Measurements from ENCODE around the gene SPECC1L.
"Not testable (repeated sequence)": the region's sequence is repeated elsewhere in the genome, so short reads cannot be mapped to it uniquely, and the experiment has no call there.

DNA sequence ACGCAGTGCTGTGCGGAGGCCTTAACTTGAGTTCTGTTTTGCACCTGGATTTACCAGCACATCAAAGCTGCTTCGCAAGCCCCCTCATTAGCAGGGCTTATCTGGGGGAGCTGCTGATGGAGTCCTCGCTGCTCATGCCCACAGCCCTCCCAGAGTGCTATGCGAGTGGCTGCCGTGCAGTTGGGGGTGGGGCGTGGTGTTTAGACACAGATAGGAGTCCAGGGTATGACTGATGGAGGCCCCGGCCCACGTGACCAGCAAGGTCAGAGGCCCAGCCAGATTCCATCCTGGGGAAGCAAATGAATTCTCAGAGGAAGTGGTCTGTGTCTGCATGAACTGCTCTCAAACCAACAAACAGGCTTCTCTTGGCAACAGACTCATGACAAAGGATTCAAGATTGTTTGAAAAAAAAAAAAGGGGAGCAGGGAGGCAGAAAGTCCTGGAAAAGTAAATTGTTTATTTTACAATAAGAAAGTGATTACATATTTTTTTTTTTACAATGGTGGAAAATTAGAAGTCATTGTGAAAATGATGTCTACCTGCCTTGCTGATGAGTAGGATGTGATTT lies 6.2 kb upstream of the SPECC1L start:
- TF ChIP-seq, protein P1, sequence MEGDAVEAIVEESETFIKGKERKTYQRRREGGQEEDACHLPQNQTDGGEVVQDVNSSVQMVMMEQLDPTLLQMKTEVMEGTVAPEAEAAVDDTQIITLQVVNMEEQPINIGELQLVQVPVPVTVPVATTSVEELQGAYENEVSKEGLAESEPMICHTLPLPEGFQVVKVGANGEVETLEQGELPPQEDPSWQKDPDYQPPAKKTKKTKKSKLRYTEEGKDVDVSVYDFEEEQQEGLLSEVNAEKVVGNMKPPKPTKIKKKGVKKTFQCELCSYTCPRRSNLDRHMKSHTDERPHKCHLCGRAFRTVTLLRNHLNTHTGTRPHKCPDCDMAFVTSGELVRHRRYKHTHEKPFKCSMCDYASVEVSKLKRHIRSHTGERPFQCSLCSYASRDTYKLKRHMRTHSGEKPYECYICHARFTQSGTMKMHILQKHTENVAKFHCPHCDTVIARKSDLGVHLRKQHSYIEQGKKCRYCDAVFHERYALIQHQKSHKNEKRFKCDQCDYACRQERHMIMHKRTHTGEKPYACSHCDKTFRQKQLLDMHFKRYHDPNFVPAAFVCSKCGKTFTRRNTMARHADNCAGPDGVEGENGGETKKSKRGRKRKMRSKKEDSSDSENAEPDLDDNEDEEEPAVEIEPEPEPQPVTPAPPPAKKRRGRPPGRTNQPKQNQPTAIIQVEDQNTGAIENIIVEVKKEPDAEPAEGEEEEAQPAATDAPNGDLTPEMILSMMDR (IDR thresholded peaks at IDR 0.05) = not testable (repeated sequence)
- not testable (repeated sequence) for TF ChIP-seq POLR2A (IDR thresholded peaks at IDR 0.05)
